Measurements from ENCODE around the gene FAM168B. TPM values are rescaled to one million over a fixed set of nuclear protein-coding genes. Genes with fewer than 3 reads are reported as not detected.

Gene FAM168B
- polyA plus RNA-seq, 1 of the 3 experiments (the other 2 are of a cell fraction), result 72.7 TPM

- no peak overlapping the region for H2AFZ ChIP-seq (ENCODE audit: low read depth)
- H3K4me3 ChIP-seq (ENCODE audit: low read depth in 2 of 2, low read length in 1 of 2), result no peak overlapping the region
- H3F3A ChIP-seq (replicated peaks; ENCODE audit: insufficient read depth), result no peaks in the 10 kb centered on the region
- H3K36me3 ChIP-seq (replicated peaks in 1 of 2; ENCODE audit: control insufficient read depth in 1 of 2, insufficient read depth in 2 of 2, low read length in 1 of 2), result no peaks in the 10 kb centered on the region
- no peaks in the 10 kb centered on the region for H4K20me1 ChIP-seq (ENCODE audit: insufficient read depth)
- no peak overlapping the region for H3K27ac ChIP-seq (ENCODE audit: low read depth in 2 of 2, low read length in 1 of 2)
- no peak for TF ChIP-seq YY1 (IDR thresholded peaks at IDR 0.05; ENCODE audit: low read depth)
- TF ChIP-seq GATA2 (CRISPR knock-in tag; IDR thresholded peaks at IDR 0.05), result no peak
- no peak for TF ChIP-seq TAF1 (IDR thresholded peaks at IDR 0.05; ENCODE audit: borderline replicate concordance, low read depth, low read length)
- no peak for TF ChIP-seq EP300 (IDR thresholded peaks at IDR 0.05; ENCODE audit: borderline replicate concordance in 1 of 2, low read depth in 1 of 2, low read length in 1 of 2)
- TF ChIP-seq FOXM1 (IDR thresholded peaks at IDR 0.05; ENCODE audit: low read depth), result no peak
- no peak for TF ChIP-seq JUND (IDR thresholded peaks at IDR 0.05)
- TF ChIP-seq ZBTB33 (IDR thresholded peaks at IDR 0.05; ENCODE audit: borderline replicate concordance, low read depth), result no peak
- no peak for TF ChIP-seq MEF2A (IDR thresholded peaks at IDR 0.05; ENCODE audit: borderline replicate concordance, low read depth)
- TF ChIP-seq MAX (IDR thresholded peaks at IDR 0.05; ENCODE audit: low read depth), result no peak
- no peak for TF ChIP-seq NRF1 (IDR thresholded peaks at IDR 0.05; ENCODE audit: low read depth, low read length)
- TF ChIP-seq NFIC (IDR thresholded peaks at IDR 0.05; ENCODE audit: borderline replicate concordance), result no peak
- no peak for TF ChIP-seq RCOR1 (IDR thresholded peaks at IDR 0.05; ENCODE audit: low read length)
- H3K9ac ChIP-seq, result no peak overlapping the region
- 64% methylated on average over 5 of the region's 6 CpGs for WGBS (ENCODE audit: low lambda C conversion rate)
- no peaks in the 10 kb centered on the region for H3K9me3 ChIP-seq
- POLR2A ChIA-PET, result interaction anchor here (1.6 kb wide), 1 partner anchor 8 kb away, joined by 3 read pairs; no protein-coding TSS in a partner anchor
- CTCF ChIA-PET, result interaction anchor here (0.8 to 1.2 kb wide), 2 partner anchors 55 to 117 kb away, joined by 3 read pairs; no protein-coding TSS in a partner anchor
- peak; percentile 31 for DNase-seq
- H3K9me2 ChIP-seq, result no peaks in the 10 kb centered on the region
- H3K4me1 ChIP-seq (ENCODE audit: control insufficient read depth in 1 of 2, insufficient read depth in 2 of 2, low read depth in 1 of 2, low read length in 1 of 2), result peaks cover 0 to 38% of the 10 kb centered on the region in 2 experiments; a peak in 1 of 4 replicates
- no peaks in the 10 kb centered on the region for H3K27me3 ChIP-seq (ENCODE audit: insufficient read depth)
- no peak overlapping the region for H3K4me2 ChIP-seq
- no peaks in the 10 kb centered on the region for H3K79me2 ChIP-seq (ENCODE audit: insufficient read depth)
Observed at GRCh38 chr2:131037398-131038257, 55.6 kb downstream of the FAM168B start.

- H3K36me3 ChIP-seq (replicated peaks in 1 of 2; ENCODE audit: control insufficient read depth in 1 of 2, insufficient read depth in 2 of 2, low read length in 1 of 2), result no peaks in the 10 kb centered on the region
- H3K27me3 ChIP-seq (ENCODE audit: insufficient read depth), result no peaks in the 10 kb centered on the region
- no peak overlapping the region for H2AFZ ChIP-seq (ENCODE audit: low read depth)
- H3K9me3 ChIP-seq, result no peaks in the 10 kb centered on the region
- H3K27ac ChIP-seq (ENCODE audit: low read depth in 2 of 2, low read length in 1 of 2), result no peak overlapping the region
- H3K79me2 ChIP-seq (ENCODE audit: insufficient read depth), result no peaks in the 10 kb centered on the region
- H3F3A ChIP-seq (replicated peaks; ENCODE audit: insufficient read depth), result no peaks in the 10 kb centered on the region
- WGBS (ENCODE audit: low lambda C conversion rate), result 81% methylated on average over 5 of the region's 11 CpGs
- H4K20me1 ChIP-seq (ENCODE audit: insufficient read depth), result no peaks in the 10 kb centered on the region
- ChIA-PET CTCF (no interaction called here), POLR2A (interaction anchor here (1.6 kb wide), 1 partner anchor 9 kb away, joined by 3 read pairs; no protein-coding TSS in a partner anchor)
- no peak overlapping the region for H3K4me3 ChIP-seq (ENCODE audit: low read depth in 2 of 2, low read length in 1 of 2)
- H3K9ac ChIP-seq, result no peak overlapping the region
- no peak for DNase-seq
- H3K4me2 ChIP-seq, result no peak overlapping the region
- H3K9me2 ChIP-seq, result no peaks in the 10 kb centered on the region
- peaks cover 0 to 34% of the 10 kb centered on the region in 2 experiments; a peak in 1 of 4 replicates for H3K4me1 ChIP-seq (ENCODE audit: control insufficient read depth in 1 of 2, insufficient read depth in 2 of 2, low read depth in 1 of 2, low read length in 1 of 2)
- TF ChIP-seq SMC3 (IDR thresholded peaks at IDR 0.05; ENCODE audit: low read depth, low read length) (no peak), SIN3A (IDR thresholded peaks at IDR 0.05; ENCODE audit: borderline replicate concordance, low read depth, low read length) (no peak), MAX (IDR thresholded peaks at IDR 0.05; ENCODE audit: low read depth) (no peak), EP300 (IDR thresholded peaks at IDR 0.05; ENCODE audit: borderline replicate concordance in 1 of 2, low read depth in 1 of 2, low read length in 1 of 2) (no peak), NFIC (IDR thresholded peaks at IDR 0.05; ENCODE audit: borderline replicate concordance) (no peak), TAF1 (IDR thresholded peaks at IDR 0.05; ENCODE audit: borderline replicate concordance, low read depth, low read length) (no peak), GABPA (IDR thresholded peaks at IDR 0.05; ENCODE audit: low read depth) (no peak), USF2 (IDR thresholded peaks at IDR 0.05; ENCODE audit: borderline replicate concordance, low read depth, low read length) (no peak), CTCF (IDR thresholded peaks at IDR 0.05) (no peak), FOXM1 (IDR thresholded peaks at IDR 0.05; ENCODE audit: low read depth) (no peak), RCOR1 (IDR thresholded peaks at IDR 0.05; ENCODE audit: low read length) (no peak), MEF2A (IDR thresholded peaks at IDR 0.05; ENCODE audit: borderline replicate concordance, low read depth) (no peak)
Observed at GRCh38 chr2:131036696-131037397, 56.4 kb downstream of the FAM168B start.

All from SK-N-SH (cell line).